ENCODE measurements around the gene ACMSD. TPM values are rescaled to one million over a fixed set of nuclear protein-coding genes. Genes with fewer than 3 reads are reported as not detected.
"Not testable (repeated sequence)": the region's sequence is repeated elsewhere in the genome, so short reads cannot be mapped to it uniquely, and the experiment has no call there.

ACMSD gene
- total and polyA plus RNA-seq, 2 of the 4 experiments (the other 2 are of a cell fraction): not detected

DNA sequence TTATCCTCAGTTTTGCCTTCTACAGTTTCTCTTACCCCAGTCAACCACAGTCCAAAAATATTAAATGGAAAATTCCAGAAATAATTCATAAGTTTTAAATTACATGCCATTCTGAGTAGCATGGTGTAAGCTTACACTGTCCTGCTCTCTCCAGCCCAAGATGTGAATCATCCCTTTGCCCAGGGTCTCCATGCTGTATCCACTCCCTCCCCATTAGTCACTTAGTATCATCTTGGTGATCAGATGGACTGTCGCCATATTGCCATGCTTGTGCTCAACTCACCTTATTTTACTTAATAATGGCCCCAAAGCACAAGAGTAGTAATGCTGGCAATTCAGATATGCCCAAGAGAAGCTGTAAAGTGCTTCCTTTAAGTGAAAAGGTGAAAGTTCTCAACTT is 61.7 kb downstream of the ACMSD start:
- H3K9ac ChIP-seq (ENCODE audit: low read depth, low read length): no peak overlapping the region
- H3K14ac ChIP-seq (replicated peaks; ENCODE audit: low read depth, low read length): no peak overlapping the region
- ChIA-PET POLR2A (ENCODE audit: unreplicated experiment) (no interaction called here), CTCF (interaction anchor here (1.2 kb wide), 1 partner anchor 449 kb away, joined by 3 read pairs; no protein-coding TSS in a partner anchor)
- no CpG with 5 or more reads among the region's 1 CpG for WGBS, 2 experiments (ENCODE audit: extremely low coverage in 2 of 2, insufficient read length in 1 of 2)
- DNase-seq: peak; percentile 66
- H3K18ac ChIP-seq (ENCODE audit: low read depth, low read length): no peak overlapping the region
- no peak overlapping the region for H3K4me2 ChIP-seq (ENCODE audit: low read depth, low read length)
- H2AK5ac ChIP-seq (ENCODE audit: low read depth, low read length): no peak overlapping the region
- H2BK120ac ChIP-seq (ENCODE audit: low read depth, low read length): no peak overlapping the region
- no peak overlapping the region for H2AK9ac ChIP-seq (replicated peaks; ENCODE audit: low read depth, low read length, poor library complexity)
- no peak for TF ChIP-seq CHD1 (IDR thresholded peaks at IDR 0.05; ENCODE audit: low read depth, low read length)
- H4K20me1 ChIP-seq (ENCODE audit: insufficient read depth, low read length): no peaks in the 10 kb centered on the region
- H3K9me1 ChIP-seq (ENCODE audit: insufficient read depth, low read length): no peaks in the 10 kb centered on the region
- dilution Hi-C loops (cut with HindIII; ENCODE audit: low sequenced_read_pairs, unreplicated experiment) (no loop called here), intact Hi-C loops (cut with micrococcal nuclease) (no loop called here), in situ Hi-C loops (cut with MboI; ENCODE audit: low sequenced_read_pairs) (loop anchor here (25.0 kb wide), 1 partner anchor 1013 kb away; no protein-coding TSS in a partner anchor)
- H3K79me1 ChIP-seq (ENCODE audit: low read depth in 1 of 2, low read length in 2 of 2): no peaks in the 10 kb centered on the region
- no peak overlapping the region for H3K23ac ChIP-seq (ENCODE audit: low read depth, low read length)
- no peaks in the 10 kb centered on the region for H3K4me1 ChIP-seq (ENCODE audit: control insufficient read depth, insufficient read depth, low read length)
- no peak overlapping the region for H2BK20ac ChIP-seq (ENCODE audit: low read depth, low read length)
- H3K27ac ChIP-seq (ENCODE audit: insufficient read depth, low read length): no peak overlapping the region
- no peak overlapping the region for H4K8ac ChIP-seq (ENCODE audit: low read depth in 2 of 2, low read length in 2 of 2)
- H2BK15ac ChIP-seq (ENCODE audit: low read depth, low read length): no peak overlapping the region
- no peak overlapping the region for H2BK5ac ChIP-seq (ENCODE audit: low read depth, low read length, poor library complexity, severe bottlenecking)
- no peaks in the 10 kb centered on the region for H3K27me3 ChIP-seq (ENCODE audit: control insufficient read depth, insufficient read depth, low read length)
- H4K91ac ChIP-seq (ENCODE audit: insufficient read depth, low read depth, low read length): no peak overlapping the region
- H3K4me3 ChIP-seq (ENCODE audit: insufficient read depth, low read depth, low read length): no peak overlapping the region
- no peak overlapping the region for H3K56ac ChIP-seq (ENCODE audit: extremely low read depth, insufficient read depth, low read length)
- H4K5ac ChIP-seq (ENCODE audit: low read depth, low read length): no peak overlapping the region
- ATAC-seq (ENCODE audit: low read depth): peak; percentile 84
- BruUV-seq (replicated peaks): no TSS peak
- no peak overlapping the region for H2AFZ ChIP-seq (replicated peaks; ENCODE audit: low read length, poor library complexity)
- no peaks in the 10 kb centered on the region for H3K9me3 ChIP-seq (ENCODE audit: control insufficient read depth, insufficient read depth, low read length)
- no peaks in the 10 kb centered on the region for H3K36me3 ChIP-seq (ENCODE audit: control insufficient read depth, insufficient read depth, low read length)
- H3K4ac ChIP-seq (ENCODE audit: low read depth, low read length): no peak overlapping the region

DNA sequence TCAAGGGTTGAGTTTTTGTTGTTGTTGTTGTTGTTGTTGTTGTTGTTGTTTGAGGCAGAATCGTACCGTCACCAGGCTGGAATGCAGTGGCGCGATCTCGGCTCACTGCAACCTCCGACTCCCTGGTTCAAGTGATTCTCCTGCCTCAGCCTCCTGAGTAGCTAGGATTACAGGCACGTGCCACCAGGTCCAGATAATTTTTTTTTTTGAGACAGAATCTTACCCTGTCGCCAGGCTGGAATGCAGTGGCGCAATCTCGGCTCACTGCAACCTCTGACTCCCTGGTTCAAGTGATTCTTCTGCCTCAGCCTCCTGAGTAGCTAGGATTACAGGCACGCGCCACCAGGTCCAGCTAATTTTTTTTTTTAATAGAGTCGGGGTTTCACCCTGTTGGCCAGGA is 65.3 kb downstream of the ACMSD start:
- ATAC-seq (ENCODE audit: low read depth); H3K4ac ChIP-seq (ENCODE audit: low read depth, low read length); H3K14ac ChIP-seq (replicated peaks; ENCODE audit: low read depth, low read length); H3K4me3 ChIP-seq (ENCODE audit: insufficient read depth, low read depth, low read length); H2AK5ac ChIP-seq (ENCODE audit: low read depth, low read length); H2BK20ac ChIP-seq (ENCODE audit: low read depth, low read length); H3K27ac ChIP-seq (ENCODE audit: insufficient read depth, low read length); H3K27me3 ChIP-seq (ENCODE audit: control insufficient read depth, insufficient read depth, low read length); BruUV-seq (replicated peaks); H2BK5ac ChIP-seq (ENCODE audit: low read depth, low read length, poor library complexity, severe bottlenecking); intact Hi-C loops (cut with micrococcal nuclease); H3K9me3 ChIP-seq (ENCODE audit: control insufficient read depth, insufficient read depth, low read length); H3K4me2 ChIP-seq (ENCODE audit: low read depth, low read length); H3K4me1 ChIP-seq (ENCODE audit: control insufficient read depth, insufficient read depth, low read length); dilution Hi-C loops (cut with HindIII; ENCODE audit: low sequenced_read_pairs, unreplicated experiment); H3K9me1 ChIP-seq (ENCODE audit: insufficient read depth, low read length); H4K8ac ChIP-seq (ENCODE audit: low read depth in 2 of 2, low read length in 2 of 2); H2AK9ac ChIP-seq (replicated peaks; ENCODE audit: low read depth, low read length, poor library complexity); H3K23ac ChIP-seq (ENCODE audit: low read depth, low read length); H4K91ac ChIP-seq (ENCODE audit: insufficient read depth, low read depth, low read length); DNase-seq; H3K79me1 ChIP-seq (ENCODE audit: low read depth in 1 of 2, low read length in 2 of 2); H3K36me3 ChIP-seq (ENCODE audit: control insufficient read depth, insufficient read depth, low read length); H3K18ac ChIP-seq (ENCODE audit: low read depth, low read length); H3K9ac ChIP-seq (ENCODE audit: low read depth, low read length); H2AFZ ChIP-seq (replicated peaks; ENCODE audit: low read length, poor library complexity); H2BK15ac ChIP-seq (ENCODE audit: low read depth, low read length); H2BK120ac ChIP-seq (ENCODE audit: low read depth, low read length); H4K5ac ChIP-seq (ENCODE audit: low read depth, low read length); H4K20me1 ChIP-seq (ENCODE audit: insufficient read depth, low read length); POLR2A ChIA-PET (ENCODE audit: unreplicated experiment); H3K56ac ChIP-seq (ENCODE audit: extremely low read depth, insufficient read depth, low read length): not testable (repeated sequence)
- in situ Hi-C loops (cut with MboI; ENCODE audit: low sequenced_read_pairs): loop anchor here (25.0 kb wide), 1 partner anchor 1016 kb away; no protein-coding TSS in a partner anchor
- WGBS, 2 experiments (ENCODE audit: extremely low coverage in 2 of 2, insufficient read length in 1 of 2): no CpG with 5 or more reads among the region's 13 CpGs
- CTCF ChIA-PET: interaction anchor here (0.6 kb wide), 1 partner anchor 15 kb away, joined by 3 read pairs; the partner anchor contains the start of gene CCNT2
